Measurements from ENCODE around the gene EXOSC5.
"Not testable (repeated sequence)": the region's sequence is repeated elsewhere in the genome, so short reads cannot be mapped to it uniquely, and the experiment has no call there.

The EXOSC5 gene

GRCh38 chr19:41435936-41436673, 38.9 kb upstream of the EXOSC5 start:
- Histone ChIP-seq H3K4me1 (ENCODE audit: control insufficient read depth, insufficient read depth, low read length) (no peaks in the 10 kb centered on the region), H3K36me3 (ENCODE audit: control insufficient read depth, insufficient read depth, low read length) (peaks cover 20% of the 10 kb centered on the region), H3K4me3 (ENCODE audit: low read length) (no peak overlapping the region), H3K27ac (ENCODE audit: low read length) (no peak overlapping the region), H3K27me3 (ENCODE audit: control insufficient read depth, insufficient read depth, low read length) (no peaks in the 10 kb centered on the region), H3K9me3 (ENCODE audit: control insufficient read depth, insufficient read depth, low read length) (no peaks in the 10 kb centered on the region)
- no peak for DNase-seq (ENCODE audit: low read depth, low spot score)
- WGBS (ENCODE audit: insufficient coverage, insufficient read length), result no CpG with 5 or more reads among the region's 19 CpGs

GRCh38 chr19:41435376-41435775, 38.2 kb upstream of the EXOSC5 start:
- H3K4me3 ChIP-seq (ENCODE audit: low read length); H3K27me3 ChIP-seq (ENCODE audit: control insufficient read depth, insufficient read depth, low read length); DNase-seq (ENCODE audit: low read depth, low spot score); H3K27ac ChIP-seq (ENCODE audit: low read length); H3K9me3 ChIP-seq (ENCODE audit: control insufficient read depth, insufficient read depth, low read length); H3K4me1 ChIP-seq (ENCODE audit: control insufficient read depth, insufficient read depth, low read length): not testable (repeated sequence)
- peaks cover 20% of the 10 kb centered on the region for H3K36me3 ChIP-seq (ENCODE audit: control insufficient read depth, insufficient read depth, low read length)
- no CpG with 5 or more reads among the region's 11 CpGs for WGBS (ENCODE audit: insufficient coverage, insufficient read length)

GRCh38 chr19:41434450-41434849, 37.3 kb upstream of the EXOSC5 start:
- no peak for DNase-seq (ENCODE audit: low read depth, low spot score)
- H3K36me3 ChIP-seq (ENCODE audit: control insufficient read depth, insufficient read depth, low read length), result peaks cover 20% of the 10 kb centered on the region
- no CpG with 5 or more reads among the region's 5 CpGs for WGBS (ENCODE audit: insufficient coverage, insufficient read length)
- no peaks in the 10 kb centered on the region for H3K4me1 ChIP-seq (ENCODE audit: control insufficient read depth, insufficient read depth, low read length)
- no peak overlapping the region for H3K27ac ChIP-seq (ENCODE audit: low read length)
- H3K27me3 ChIP-seq (ENCODE audit: control insufficient read depth, insufficient read depth, low read length), result no peaks in the 10 kb centered on the region
- H3K9me3 ChIP-seq (ENCODE audit: control insufficient read depth, insufficient read depth, low read length), result no peaks in the 10 kb centered on the region
- H3K4me3 ChIP-seq (ENCODE audit: low read length), result no peak overlapping the region

DNA sequence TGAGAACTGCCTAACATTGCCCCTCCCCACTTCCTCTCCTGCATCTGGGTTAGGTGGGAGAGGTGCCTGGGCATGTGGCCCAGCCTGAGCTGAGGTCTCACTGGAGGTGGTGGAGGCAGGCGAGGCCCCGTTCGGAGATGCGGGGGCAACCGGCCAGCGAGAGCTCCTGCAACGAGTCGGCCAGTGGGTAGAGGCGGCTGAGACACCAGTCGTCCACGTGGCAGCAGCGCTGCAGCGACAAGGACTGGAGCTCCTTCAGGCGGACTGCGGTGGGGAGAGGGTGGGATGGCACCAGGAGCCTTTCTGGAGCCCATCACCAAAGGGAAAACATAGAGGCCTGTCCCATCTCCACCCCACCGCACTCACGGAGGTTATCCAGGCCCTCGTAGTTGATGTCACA, 36.0 kb upstream of the EXOSC5 start:
- Histone ChIP-seq H3K9me3 (ENCODE audit: control insufficient read depth, insufficient read depth, low read length) (no peaks in the 10 kb centered on the region), H3K36me3 (ENCODE audit: control insufficient read depth, insufficient read depth, low read length) (peaks cover 20% of the 10 kb centered on the region), H3K27me3 (ENCODE audit: control insufficient read depth, insufficient read depth, low read length) (no peaks in the 10 kb centered on the region), H3K4me3 (ENCODE audit: low read length) (no peak overlapping the region), H3K4me1 (ENCODE audit: control insufficient read depth, insufficient read depth, low read length) (no peaks in the 10 kb centered on the region; the same call in 1 of the 2 replicates), H3K27ac (ENCODE audit: low read length) (no peak overlapping the region)
- no peak for DNase-seq (ENCODE audit: low read depth, low spot score)
- WGBS (ENCODE audit: insufficient coverage, insufficient read length), result no CpG with 5 or more reads among the region's 18 CpGs

- peaks cover 18% of the 10 kb centered on the region for H3K36me3 ChIP-seq (ENCODE audit: control insufficient read depth, insufficient read depth, low read length)
- H3K27ac ChIP-seq (ENCODE audit: low read length), result no peak overlapping the region
- DNase-seq (ENCODE audit: low read depth, low spot score), result no peak
- no peaks in the 10 kb centered on the region for H3K9me3 ChIP-seq (ENCODE audit: control insufficient read depth, insufficient read depth, low read length)
- no peak overlapping the region for H3K4me3 ChIP-seq (ENCODE audit: low read length)
- no peaks in the 10 kb centered on the region for H3K27me3 ChIP-seq (ENCODE audit: control insufficient read depth, insufficient read depth, low read length)
- no peaks in the 10 kb centered on the region; the same call in 1 of the 2 replicates for H3K4me1 ChIP-seq (ENCODE audit: control insufficient read depth, insufficient read depth, low read length)
- WGBS (ENCODE audit: insufficient coverage, insufficient read length), result no CpG with 5 or more reads among the region's 23 CpGs
These were observed 34.5 kb upstream of the EXOSC5 start for GRCh38 chr19:41431426-41432386.

DNA sequence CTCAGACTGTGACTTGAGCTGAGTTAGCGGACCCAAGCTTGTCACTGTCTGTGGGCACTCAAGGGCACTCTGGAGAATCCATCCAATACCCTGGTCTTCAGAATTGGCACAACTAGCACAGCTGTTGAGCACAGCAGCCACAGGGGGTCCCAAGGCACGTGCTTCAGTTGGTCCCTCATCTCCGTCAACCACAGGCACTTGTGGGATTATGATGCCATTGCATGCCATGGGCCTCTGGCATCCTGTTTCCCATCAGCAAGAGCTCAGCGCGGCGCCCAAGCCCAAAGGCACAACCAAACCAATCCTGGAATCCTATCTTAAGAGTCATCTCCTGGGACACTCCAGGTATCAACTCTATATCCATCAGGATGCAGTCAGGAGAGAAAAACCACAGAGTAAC, 33.8 kb upstream of the EXOSC5 start:
- no peak overlapping the region for H3K4me3 ChIP-seq (ENCODE audit: low read length)
- H3K9me3 ChIP-seq (ENCODE audit: control insufficient read depth, insufficient read depth, low read length), result no peaks in the 10 kb centered on the region
- no peak overlapping the region for H3K27ac ChIP-seq (ENCODE audit: low read length)
- H3K4me1 ChIP-seq (ENCODE audit: control insufficient read depth, insufficient read depth, low read length), result no peaks in the 10 kb centered on the region; the same call in 1 of the 2 replicates
- WGBS (ENCODE audit: insufficient coverage, insufficient read length), result no CpG with 5 or more reads among the region's 6 CpGs
- no peak for DNase-seq (ENCODE audit: low read depth, low spot score)
- peaks cover 18% of the 10 kb centered on the region for H3K36me3 ChIP-seq (ENCODE audit: control insufficient read depth, insufficient read depth, low read length)
- no peaks in the 10 kb centered on the region for H3K27me3 ChIP-seq (ENCODE audit: control insufficient read depth, insufficient read depth, low read length)

- H3K27me3 ChIP-seq (ENCODE audit: control insufficient read depth, insufficient read depth, low read length), result no peaks in the 10 kb centered on the region
- WGBS (ENCODE audit: insufficient coverage, insufficient read length), result no CpG with 5 or more reads among the region's 1 CpG
- no peaks in the 10 kb centered on the region; the same call in 1 of the 2 replicates for H3K4me1 ChIP-seq (ENCODE audit: control insufficient read depth, insufficient read depth, low read length)
- no peak overlapping the region; the same call in 1 of the 2 replicates for H3K4me3 ChIP-seq (ENCODE audit: low read length)
- no peak overlapping the region for H3K27ac ChIP-seq (ENCODE audit: low read length)
- H3K9me3 ChIP-seq (ENCODE audit: control insufficient read depth, insufficient read depth, low read length), result no peaks in the 10 kb centered on the region
- peaks cover 18% of the 10 kb centered on the region for H3K36me3 ChIP-seq (ENCODE audit: control insufficient read depth, insufficient read depth, low read length)
- no peak for DNase-seq (ENCODE audit: low read depth, low spot score)
These were observed 31.3 kb upstream of the EXOSC5 start for GRCh38 chr19:41428481-41428859.

GRCh38 chr19:41427647-41428480, 30.7 kb upstream of the EXOSC5 start:
- no peak overlapping the region for H3K27ac ChIP-seq (ENCODE audit: low read length)
- DNase-seq (ENCODE audit: low read depth, low spot score), result no peak
- H3K4me1 ChIP-seq (ENCODE audit: control insufficient read depth, insufficient read depth, low read length), result no peaks in the 10 kb centered on the region; the same call in 1 of the 2 replicates
- H3K27me3 ChIP-seq (ENCODE audit: control insufficient read depth, insufficient read depth, low read length), result no peaks in the 10 kb centered on the region
- no peaks in the 10 kb centered on the region for H3K9me3 ChIP-seq (ENCODE audit: control insufficient read depth, insufficient read depth, low read length)
- no CpG with 5 or more reads among the region's 23 CpGs for WGBS (ENCODE audit: insufficient coverage, insufficient read length)
- H3K36me3 ChIP-seq (ENCODE audit: control insufficient read depth, insufficient read depth, low read length), result peaks cover 14% of the 10 kb centered on the region
- H3K4me3 ChIP-seq (ENCODE audit: low read length), result peak overlapping the region; percentile 25; the same call in 1 of the 2 replicates

DNA sequence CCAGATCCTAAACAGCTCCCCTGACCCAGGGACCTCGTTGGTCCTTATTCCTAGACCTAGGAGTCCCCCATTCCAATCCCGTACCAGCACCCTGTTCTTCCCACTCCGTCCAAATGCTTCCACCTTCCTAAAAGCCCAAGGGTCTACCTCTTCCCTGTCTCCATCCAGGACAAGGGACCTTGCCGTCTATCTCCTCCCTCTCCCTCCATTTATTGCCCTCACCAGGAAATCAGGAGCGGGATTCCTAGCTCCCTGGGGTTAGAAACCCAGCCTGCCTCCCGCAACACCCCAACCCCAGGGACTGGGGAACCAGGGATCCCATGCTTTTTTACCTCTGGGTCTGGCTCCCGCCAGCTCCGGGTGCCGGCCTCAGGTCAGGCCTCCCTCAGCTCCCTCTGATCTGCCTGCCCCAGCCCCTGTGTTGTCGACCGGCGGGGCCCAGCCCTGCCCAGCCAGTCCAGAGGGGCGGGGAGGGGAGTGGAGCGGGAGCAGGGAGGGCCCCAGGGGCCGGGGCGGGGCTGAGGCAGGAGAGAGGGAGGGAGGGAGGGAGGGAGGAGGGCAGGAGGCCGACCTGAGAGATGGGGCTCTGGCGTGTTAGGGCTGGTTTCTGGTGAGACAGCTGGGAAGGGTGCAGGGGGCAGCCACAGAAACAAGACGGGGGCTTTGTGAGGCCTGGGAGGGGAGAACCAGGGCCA, 29.9 kb upstream of the EXOSC5 start, which contains the start of gene B3GNT8:
Gene B3GNT8 (minus strand): TSS at position 423 of the 695 bp plus-strand sequence. CDS start 596 bp downstream, outside the sequence.
- peak; percentile 54 for DNase-seq (ENCODE audit: low read depth, low spot score)
- WGBS (ENCODE audit: insufficient coverage, insufficient read length), result no CpG with 5 or more reads among the region's 19 CpGs
- Histone ChIP-seq H3K4me3 (ENCODE audit: low read length) (peak within 1 kb of the TSS; percentile 25; the same call in 1 of the 2 replicates), H3K4me1 (ENCODE audit: control insufficient read depth, insufficient read depth, low read length) (no peaks in the 10 kb centered on the region; the same call in 1 of the 2 replicates), H3K27me3 (ENCODE audit: control insufficient read depth, insufficient read depth, low read length) (no peaks in the 10 kb centered on the region), H3K9me3 (ENCODE audit: control insufficient read depth, insufficient read depth, low read length) (no peaks in the 10 kb centered on the region), H3K27ac (ENCODE audit: low read length) (no peak within 1 kb of the TSS), H3K36me3 (ENCODE audit: control insufficient read depth, insufficient read depth, low read length) (peaks cover 14% of the 10 kb centered on the region)

Data from iPS DF 6.9 (cell line).